MCF 10A (cell line): ENCODE results near the gene NUTM2D. TPM values are rescaled to one million over a fixed set of nuclear protein-coding genes. Genes with fewer than 3 reads are reported as not detected.

Experiments
- total RNA-seq: library from RNA; stranded (reverse); gene quantifications from 2 replicates; pipeline ENCODE4 v1.2.3, GENCODE V29; 2022

Gene NUTM2D
- total RNA-seq, 1 experiment from 2014 or later = 2.0 TPM

Other genes starting within 250 kb of the NUTM2D start
- gene NUTM2A, start 132.3 kb upstream of the NUTM2D start, total RNA-seq = 0.47 and 0.82 TPM in 2 replicates
- gene MINPP1, start 147.1 kb downstream of the NUTM2D start, total RNA-seq = 12.3 and 14.9 TPM in 2 replicates